ENCODE results near the gene ALG1. TPM values are rescaled to one million over a fixed set of nuclear protein-coding genes. Genes with fewer than 3 reads are reported as not detected.

ALG1 gene
- total and polyA plus RNA-seq, 9 donors: 10.1 to 13.6 (median 12.8) TPM

DNA sequence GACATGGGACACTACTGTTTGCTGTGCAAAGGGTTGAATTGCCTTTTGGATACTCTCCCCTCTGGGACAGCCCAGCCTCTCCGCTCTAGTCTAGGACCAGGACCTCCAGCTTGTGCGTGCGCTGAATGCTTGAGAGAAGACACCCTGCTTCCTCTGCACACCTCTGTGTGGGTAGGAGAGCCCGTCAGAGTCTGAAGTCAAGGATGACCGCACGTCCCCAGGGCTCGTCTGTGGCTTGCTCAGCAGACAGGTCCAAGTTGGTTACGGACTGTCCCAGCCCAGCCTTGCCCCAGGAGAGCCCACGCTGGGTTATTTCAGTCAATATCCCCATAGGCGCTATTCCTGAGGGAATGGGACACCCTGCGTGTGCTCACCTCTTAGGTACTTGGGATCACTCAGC is 9.6 kb upstream of the ALG1 start:
- DNase-seq: no peak
- H3K4me1 ChIP-seq (ENCODE audit: control insufficient read depth, insufficient read depth, low read length): no peaks in the 10 kb centered on the region
- H3K4me3 ChIP-seq (ENCODE audit: low read length): no peak overlapping the region
- WGBS (ENCODE audit: insufficient coverage): 67% methylated on average over 5 of the region's 11 CpGs
- no peak overlapping the region for H3K27ac ChIP-seq (ENCODE audit: low read length)
- H3K27me3 ChIP-seq (ENCODE audit: control insufficient read depth, insufficient read depth, low read length): peaks cover 2% of the 10 kb centered on the region
- no peaks in the 10 kb centered on the region for H3K9me3 ChIP-seq (replicated peaks; ENCODE audit: control insufficient read depth, low read depth, low read length)
- no peaks in the 10 kb centered on the region for H3K36me3 ChIP-seq (ENCODE audit: control insufficient read depth, insufficient read depth, low read length)

- H3K4me1 ChIP-seq (ENCODE audit: control insufficient read depth, insufficient read depth, low read length): no peaks in the 10 kb centered on the region
These were observed 8.6 kb upstream of the ALG1 start for GRCh38 chr16:5062790-5063765.

DNA sequence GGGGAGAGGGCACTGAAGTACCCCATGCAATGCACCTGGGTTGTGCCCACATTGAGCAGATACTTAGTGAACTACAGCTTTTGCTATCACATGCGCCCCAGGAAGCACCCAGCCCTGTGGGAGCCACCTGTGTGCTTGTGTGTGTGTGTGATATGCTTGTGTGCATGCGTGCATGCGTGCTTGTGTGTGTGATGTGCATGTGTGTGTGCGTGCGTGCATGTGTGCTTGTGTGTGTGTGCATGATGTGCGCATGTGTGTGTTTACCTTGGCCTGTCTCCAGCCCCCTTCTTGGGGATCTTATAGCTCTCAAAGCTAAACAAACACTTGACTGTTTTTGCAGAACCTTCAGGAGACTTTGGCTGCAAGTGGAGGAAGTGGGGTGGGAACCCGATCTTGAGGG is 6.7 kb upstream of the ALG1 start:
- Histone ChIP-seq H3K27ac (ENCODE audit: low read length) (no peak overlapping the region), H3K9me3 (replicated peaks; ENCODE audit: control insufficient read depth, low read depth, low read length) (no peaks in the 10 kb centered on the region), H3K27me3 (ENCODE audit: control insufficient read depth, insufficient read depth, low read length) (peaks cover 2% of the 10 kb centered on the region), H3K4me1 (ENCODE audit: control insufficient read depth, insufficient read depth, low read length) (no peaks in the 10 kb centered on the region), H3K4me3 (ENCODE audit: low read length) (no peak overlapping the region), H3K36me3 (ENCODE audit: control insufficient read depth, insufficient read depth, low read length) (no peaks in the 10 kb centered on the region)
- WGBS (ENCODE audit: insufficient coverage): no CpG with 5 or more reads among the region's 7 CpGs
- DNase-seq: no peak

More at GRCh38 chr16:5062790-5063765, 8.6 kb upstream of the ALG1 start:
- no peak for DNase-seq
- H3K9me3 ChIP-seq (replicated peaks; ENCODE audit: control insufficient read depth, low read depth, low read length): no peaks in the 10 kb centered on the region
- H3K27ac ChIP-seq (ENCODE audit: low read length): no peak overlapping the region
- H3K36me3 ChIP-seq (ENCODE audit: control insufficient read depth, insufficient read depth, low read length): no peaks in the 10 kb centered on the region
- H3K4me3 ChIP-seq (ENCODE audit: low read length): no peak overlapping the region
- WGBS (ENCODE audit: insufficient coverage): 73% methylated on average over 8 of the region's 19 CpGs
- H3K27me3 ChIP-seq (ENCODE audit: control insufficient read depth, insufficient read depth, low read length): peaks cover 2% of the 10 kb centered on the region

DNA sequence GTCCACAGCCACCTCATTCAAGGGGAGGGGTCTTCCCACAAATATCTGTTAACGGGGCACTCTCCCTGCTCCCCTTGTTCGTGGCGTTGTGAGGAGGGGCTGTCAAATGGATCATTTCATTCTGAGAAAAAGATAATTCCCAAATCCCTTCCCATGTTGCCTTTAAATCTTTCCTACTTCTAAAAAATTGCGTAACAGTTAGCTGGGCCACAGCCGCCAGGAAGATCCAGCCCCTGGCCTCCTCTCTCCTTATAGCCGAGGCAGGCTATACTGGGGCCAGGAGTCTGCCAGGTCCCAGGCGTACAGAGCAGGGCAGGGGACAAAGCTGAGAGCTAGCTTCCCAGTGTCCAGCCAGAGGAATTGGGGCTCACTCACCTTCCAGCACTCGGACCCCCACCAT is 6.3 kb upstream of the ALG1 start:
- Histone ChIP-seq H3K36me3 (ENCODE audit: control insufficient read depth, insufficient read depth, low read length) (no peaks in the 10 kb centered on the region), H3K27me3 (ENCODE audit: control insufficient read depth, insufficient read depth, low read length) (peaks cover 2% of the 10 kb centered on the region), H3K4me1 (ENCODE audit: control insufficient read depth, insufficient read depth, low read length) (no peaks in the 10 kb centered on the region), H3K4me3 (ENCODE audit: low read length) (no peak overlapping the region), H3K9me3 (replicated peaks; ENCODE audit: control insufficient read depth, low read depth, low read length) (no peaks in the 10 kb centered on the region), H3K27ac (ENCODE audit: low read length) (no peak overlapping the region)
- 44% methylated on average over 5 of the region's 8 CpGs for WGBS (ENCODE audit: insufficient coverage)
- DNase-seq: no peak

DNA sequence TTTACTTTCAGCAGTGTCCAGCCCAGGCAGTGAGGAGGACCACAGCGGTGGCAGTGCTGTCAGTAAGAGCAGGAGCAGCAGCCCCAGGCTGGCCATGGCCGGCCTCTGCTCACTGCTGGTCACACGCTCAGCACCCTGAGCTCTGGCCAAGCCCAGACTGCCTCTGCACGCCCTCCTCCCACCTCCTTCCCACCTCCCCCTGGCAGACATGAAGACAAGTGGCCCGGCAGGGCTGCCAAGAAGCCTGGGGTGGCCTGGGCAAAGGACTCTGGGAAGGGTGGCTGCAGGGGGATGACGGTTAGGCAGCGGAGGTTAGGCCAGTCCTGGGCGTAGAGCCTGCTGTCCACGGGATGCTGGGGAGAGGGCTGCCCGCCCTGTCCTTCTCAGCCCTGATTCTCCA is 5.8 kb upstream of the ALG1 start, which contains the start of gene C16orf89:
C16orf89 (minus strand) TSS at position 144 of the 400 bp plus-strand sequence; CDS start at position 96, 48 bp downstream.
- no peak within 1 kb of the TSS for H3K27ac ChIP-seq (ENCODE audit: low read length)
- no peak within 1 kb of the TSS for H3K4me3 ChIP-seq (ENCODE audit: low read length)
- H3K9me3 ChIP-seq (replicated peaks; ENCODE audit: control insufficient read depth, low read depth, low read length): no peaks in the 10 kb centered on the region
- WGBS (ENCODE audit: insufficient coverage): 53% methylated on average over 5 of the region's 10 CpGs
- no peaks in the 10 kb centered on the region for H3K36me3 ChIP-seq (ENCODE audit: control insufficient read depth, insufficient read depth, low read length)
- H3K27me3 ChIP-seq (ENCODE audit: control insufficient read depth, insufficient read depth, low read length): peaks cover 2% of the 10 kb centered on the region
- DNase-seq: no peak
- no peaks in the 10 kb centered on the region for H3K4me1 ChIP-seq (ENCODE audit: control insufficient read depth, insufficient read depth, low read length)

GRCh38 chr16:5066511-5066910 is 5.1 kb upstream of the ALG1 start:
- Histone ChIP-seq H3K4me1 (ENCODE audit: control insufficient read depth, insufficient read depth, low read length) (peaks cover 4% of the 10 kb centered on the region), H3K27ac (ENCODE audit: low read length) (no peak overlapping the region), H3K27me3 (ENCODE audit: control insufficient read depth, insufficient read depth, low read length) (peaks cover 2% of the 10 kb centered on the region), H3K36me3 (ENCODE audit: control insufficient read depth, insufficient read depth, low read length) (no peaks in the 10 kb centered on the region), H3K9me3 (replicated peaks; ENCODE audit: control insufficient read depth, low read depth, low read length) (no peaks in the 10 kb centered on the region), H3K4me3 (ENCODE audit: low read length) (no peak overlapping the region)
- DNase-seq: no peak
- whole genome bisulfite sequencing (ENCODE audit: insufficient coverage): 90% methylated on average over 2 of the region's 6 CpGs

DNA sequence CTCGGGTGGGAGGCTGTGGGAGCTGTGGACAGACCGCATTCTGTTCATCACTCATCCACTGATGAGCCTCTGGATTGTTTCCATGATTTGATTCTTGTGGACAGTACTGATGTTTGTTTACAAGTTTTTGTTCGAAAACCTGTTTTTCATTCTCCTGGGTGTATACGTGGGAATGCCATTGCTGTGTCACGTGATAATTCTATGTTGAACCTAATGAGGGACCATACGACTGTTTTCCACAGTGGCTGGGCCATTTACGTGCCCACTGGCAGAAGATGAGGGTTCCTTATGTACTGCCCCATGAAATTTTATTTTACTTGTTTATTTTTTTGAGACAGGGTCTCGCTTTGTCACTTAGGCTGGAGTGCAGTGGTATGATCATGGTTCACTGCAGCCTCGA is 2.6 kb upstream of the ALG1 start:
- no peak for DNase-seq
- H3K36me3 ChIP-seq (ENCODE audit: control insufficient read depth, insufficient read depth, low read length): peaks cover 5% of the 10 kb centered on the region
- H3K9me3 ChIP-seq (replicated peaks; ENCODE audit: control insufficient read depth, low read depth, low read length): no peaks in the 10 kb centered on the region
- 93% methylated on average over 5 of the region's 9 CpGs for WGBS (ENCODE audit: insufficient coverage)
- H3K27me3 ChIP-seq (ENCODE audit: control insufficient read depth, insufficient read depth, low read length): peaks cover 2% of the 10 kb centered on the region
- no peak overlapping the region for H3K4me3 ChIP-seq (ENCODE audit: low read length)
- H3K27ac ChIP-seq (ENCODE audit: low read length): no peak overlapping the region
- H3K4me1 ChIP-seq (ENCODE audit: control insufficient read depth, insufficient read depth, low read length): peaks cover 16% of the 10 kb centered on the region

GRCh38 chr16:5069854-5070253 is 1.8 kb upstream of the ALG1 start:
- H3K27ac ChIP-seq (ENCODE audit: low read length): no peak overlapping the region
- 90% methylated on average over 9 of the region's 9 CpGs for WGBS (ENCODE audit: insufficient coverage)
- no peak for DNase-seq

DNA sequence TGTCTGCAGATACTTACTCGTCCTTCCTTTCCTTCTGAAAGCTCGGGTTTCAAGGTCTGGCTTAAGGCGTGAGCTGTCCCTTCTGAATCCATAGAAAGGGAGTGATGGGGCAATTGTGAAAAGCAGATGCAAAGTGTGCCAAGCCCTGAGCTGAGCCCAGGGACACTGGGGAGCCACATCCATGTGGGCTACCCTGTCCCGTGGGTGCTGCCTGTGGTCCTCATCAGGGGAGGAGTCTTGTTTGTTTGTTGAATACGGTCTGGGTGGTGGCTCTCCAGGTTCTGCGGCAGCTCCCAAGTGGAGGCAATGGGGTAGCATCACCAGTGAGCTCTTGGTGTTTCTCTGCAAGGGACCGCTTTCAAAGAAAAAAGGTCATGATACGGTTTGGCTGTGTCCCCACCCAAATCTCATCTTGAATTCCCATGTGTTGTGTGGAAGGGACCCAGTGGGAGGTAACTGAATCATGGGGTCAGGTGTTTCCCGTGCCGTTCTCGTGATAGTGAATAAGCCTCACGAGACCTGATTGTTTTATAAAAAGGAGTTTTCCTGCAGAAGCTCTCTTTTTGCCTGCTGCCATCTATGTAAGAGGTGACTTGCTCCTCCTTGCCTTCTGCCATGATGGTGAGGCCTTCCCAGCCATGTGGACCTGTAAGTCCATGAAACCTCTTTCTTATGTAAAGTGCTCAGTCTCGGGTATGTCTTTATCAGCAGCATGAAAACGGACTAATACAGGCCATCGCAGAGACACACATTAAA is 1.0 kb upstream of the ALG1 start:
- Histone ChIP-seq H3K4me1 (ENCODE audit: control insufficient read depth, insufficient read depth, low read length) (peaks cover 16% of the 10 kb centered on the region), H3K9me3 (replicated peaks; ENCODE audit: control insufficient read depth, low read depth, low read length) (no peaks in the 10 kb centered on the region), H3K27ac (ENCODE audit: low read length) (no peak overlapping the region), H3K4me3 (ENCODE audit: low read length) (no peak overlapping the region), H3K27me3 (ENCODE audit: control insufficient read depth, insufficient read depth, low read length) (peaks cover 2% of the 10 kb centered on the region), H3K36me3 (ENCODE audit: control insufficient read depth, insufficient read depth, low read length) (peaks cover 16% of the 10 kb centered on the region)
- WGBS (ENCODE audit: insufficient coverage): 96% methylated on average over 9 of the region's 15 CpGs
- no peak for DNase-seq

More at GRCh38 chr16:5069854-5070253, 1.8 kb upstream of the ALG1 start:
- H3K27me3 ChIP-seq (ENCODE audit: control insufficient read depth, insufficient read depth, low read length): peaks cover 2% of the 10 kb centered on the region
- H3K36me3 ChIP-seq (ENCODE audit: control insufficient read depth, insufficient read depth, low read length): peaks cover 9% of the 10 kb centered on the region
- peaks cover 16% of the 10 kb centered on the region for H3K4me1 ChIP-seq (ENCODE audit: control insufficient read depth, insufficient read depth, low read length)
- H3K9me3 ChIP-seq (replicated peaks; ENCODE audit: control insufficient read depth, low read depth, low read length): no peaks in the 10 kb centered on the region
- no peak overlapping the region for H3K4me3 ChIP-seq (ENCODE audit: low read length)

GRCh38 chr16:5071341-5071680 is 332 bp upstream of the ALG1 start:
- WGBS (ENCODE audit: insufficient coverage): no CpG with 5 or more reads among the region's 7 CpGs
- no peaks in the 10 kb centered on the region for H3K9me3 ChIP-seq (replicated peaks; ENCODE audit: control insufficient read depth, low read depth, low read length)
- H3K4me1 ChIP-seq (ENCODE audit: control insufficient read depth, insufficient read depth, low read length): peaks cover 16% of the 10 kb centered on the region
- no peak for DNase-seq
- H3K27me3 ChIP-seq (ENCODE audit: control insufficient read depth, insufficient read depth, low read length): peaks cover 2% of the 10 kb centered on the region
- H3K27ac ChIP-seq (ENCODE audit: low read length): peak overlapping the region; percentile 60
- H3K36me3 ChIP-seq (ENCODE audit: control insufficient read depth, insufficient read depth, low read length): peaks cover 23% of the 10 kb centered on the region
- peak overlapping the region; percentile 86 for H3K4me3 ChIP-seq (ENCODE audit: low read length)

Measured in muscle of leg (tissue), 11 donors.